Left ventricle myocardium inferior (tissue), 1 donor: ENCODE results near the gene PROX2. TPM values are rescaled to one million over a fixed set of nuclear protein-coding genes. Genes with fewer than 3 reads are reported as not detected.

Experiments
- DNase-seq: peaks from one replicate; pipeline ENCODE4 v3.0.0-alpha.2; 2020
- H3K27ac ChIP-seq: fragments of 200-600 bp; replicated peaks from 2 replicates; pipeline ENCODE4 v1.8.0; 2021
- H3K27me3 ChIP-seq: fragments of 200-600 bp; 2 replicates; pipeline ENCODE4 v1.8.0; 2021; ENCODE audit warnings: low read depth
- H3K36me3 ChIP-seq: fragments of 200-600 bp; 2 replicates; pipeline ENCODE4 v1.8.0; 2021
- H3K4me1 ChIP-seq: fragments of 200-600 bp; 2 replicates; pipeline ENCODE4 v1.8.0; 2021
- H3K4me3 ChIP-seq: fragments of 200-600 bp; 2 replicates; pipeline ENCODE4 v1.8.0; 2021; ENCODE audit warnings: mild to moderate bottlenecking, moderate library complexity
- H3K9me3 ChIP-seq: fragments of 200-600 bp; replicated peaks from 2 replicates; pipeline ENCODE4 v1.8.0; 2021
- CTCF ChIP-seq: fragments of 200-600 bp; IDR thresholded peaks from 2 replicates; pipeline ENCODE4 v1.8.0; 2021; ENCODE audit warnings: antibody characterized with exemption, mild to moderate bottlenecking, borderline replicate concordance
- intact Hi-C: fragments of 100-400 bp; cut with micrococcal nuclease; formaldehyde crosslinking; loops from one replicate; pipeline ENCODE4 v1.11.0; 2022
- total RNA-seq: library from RNA; stranded (reverse); fragmentation: NEBNext Ultra II Directional; extraction: Animal tissue kit (Norgen Biotek cat#: 25700); gene quantifications from one replicate; pipeline ENCODE4 v1.2.1, GENCODE V29; 2021
- donor health status: DM: no; HTN: yes; CAD: no; lungs with severe emphysema.

PROX2 gene
- total RNA-seq, 1 donor from 2014 or later = not detected

GRCh38 chr14:74920281-74920680 lies 44.3 kb upstream of the PROX2 start:
- H3K9me3 ChIP-seq = no peaks in the 10 kb centered on the region
- no peak overlapping the region for H3K27ac ChIP-seq
- intact Hi-C loops = no loop called here
- DNase-seq = no peak
- no peak for TF ChIP-seq CTCF
- no peaks in the 10 kb centered on the region for H3K27me3 ChIP-seq
- H3K4me1 ChIP-seq = peaks cover 54% of the 10 kb centered on the region
- no peaks in the 10 kb centered on the region for H3K36me3 ChIP-seq
- no peak overlapping the region for H3K4me3 ChIP-seq

- peaks cover 61% of the 10 kb centered on the region for H3K4me1 ChIP-seq
- intact Hi-C loops = loop anchor here (10.0 kb wide), 1 partner anchor 165 kb away; no protein-coding TSS in a partner anchor
- TF ChIP-seq CTCF = no peak
Measured at GRCh38 chr14:74919421-74920165, 43.6 kb upstream of the PROX2 start.

GRCh38 chr14:74918380-74918779 lies 42.4 kb upstream of the PROX2 start:
- H3K27ac ChIP-seq = peak overlapping the region; percentile 93
- intact Hi-C loops = loop anchor here (10.0 kb wide), 1 partner anchor 166 kb away; no protein-coding TSS in a partner anchor
- H3K36me3 ChIP-seq = no peaks in the 10 kb centered on the region
- no peak overlapping the region for H3K4me3 ChIP-seq
- H3K9me3 ChIP-seq = no peaks in the 10 kb centered on the region
- TF ChIP-seq CTCF = no peak
- no peak for DNase-seq
- no peaks in the 10 kb centered on the region for H3K27me3 ChIP-seq
- H3K4me1 ChIP-seq = peaks cover 69% of the 10 kb centered on the region

More at GRCh38 chr14:74919421-74920165, 43.6 kb upstream of the PROX2 start:
- Histone ChIP-seq H3K36me3 (no peaks in the 10 kb centered on the region), H3K27ac (no peak overlapping the region), H3K27me3 (no peaks in the 10 kb centered on the region), H3K4me3 (no peak overlapping the region), H3K9me3 (no peaks in the 10 kb centered on the region)
- no peak for DNase-seq

- Histone ChIP-seq H3K36me3 (no peaks in the 10 kb centered on the region), H3K27me3 (no peaks in the 10 kb centered on the region), H3K9me3 (no peaks in the 10 kb centered on the region), H3K27ac (peak overlapping the region; percentile 93), H3K4me1 (peaks cover 63% of the 10 kb centered on the region), H3K4me3 (peak overlapping the region; percentile 2)
- peak; percentile 80 for DNase-seq
- TF ChIP-seq CTCF = no peak
- intact Hi-C loops = loop anchor here (10.0 kb wide), 1 partner anchor 167 kb away; no protein-coding TSS in a partner anchor
Measured at GRCh38 chr14:74917646-74918081, 41.7 kb upstream of the PROX2 start.

- TF ChIP-seq CTCF = no peak
- Histone ChIP-seq H3K36me3 (no peaks in the 10 kb centered on the region), H3K4me3 (peak overlapping the region; percentile 2), H3K9me3 (no peaks in the 10 kb centered on the region), H3K27me3 (no peaks in the 10 kb centered on the region), H3K4me1 (peaks cover 58% of the 10 kb centered on the region), H3K27ac (peak overlapping the region; percentile 93)
- DNase-seq = no peak
- intact Hi-C loops = loop anchor here (10.0 kb wide), 1 partner anchor 168 kb away; no protein-coding TSS in a partner anchor
Measured at GRCh38 chr14:74917178-74917543, 41.2 kb upstream of the PROX2 start.
